NCI-H1436 (cell line): Measurements from ENCODE around the gene PITPNM2.

Experiments
- DNase-seq: peaks from one replicate; lab custom pipeline; 2025; lab: John Stamatoyannopoulos, UW

The PITPNM2 gene

DNA sequence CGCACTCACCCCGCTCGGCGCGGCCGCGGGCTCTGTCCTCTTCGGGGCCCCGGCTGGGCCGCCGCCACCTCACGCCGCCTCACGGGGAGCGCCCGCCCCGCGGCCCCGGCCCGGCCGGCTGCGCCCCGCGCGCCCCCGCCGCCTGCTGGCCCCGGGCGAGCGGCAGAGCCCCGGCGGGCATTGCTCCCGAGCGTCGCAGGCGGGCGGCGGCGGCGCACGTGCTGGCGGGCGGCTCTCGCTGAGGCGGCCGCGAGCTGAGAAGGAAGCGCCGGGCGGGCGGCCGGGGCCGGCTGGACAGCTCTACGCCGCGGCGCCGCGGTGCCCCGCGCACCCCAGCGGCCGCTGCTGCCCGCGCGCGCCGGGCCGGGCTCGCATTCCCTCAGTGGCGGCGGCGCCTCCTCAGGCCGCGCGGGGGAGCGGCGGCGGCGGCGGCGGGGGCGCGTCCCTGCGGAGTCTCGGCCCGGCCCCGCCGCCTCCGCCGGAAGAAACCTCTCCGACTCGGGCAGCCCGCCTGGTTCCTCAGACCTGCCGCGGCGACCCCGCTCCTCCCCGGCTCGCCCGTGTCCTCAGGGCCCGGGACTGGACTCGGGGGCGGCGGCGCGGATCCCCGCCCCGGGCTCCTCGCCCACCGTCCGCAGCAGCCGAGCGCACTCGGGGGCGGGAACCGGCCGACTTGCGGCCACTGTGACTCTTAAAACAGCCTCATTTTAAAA, at the start of gene PITPNM2:
PITPNM2 (minus strand) TSS at position 347 of the 713 bp plus-strand sequence. CDS start 116,500 bp downstream, outside the sequence.
- DNase-seq: peak; percentile 25

DNA sequence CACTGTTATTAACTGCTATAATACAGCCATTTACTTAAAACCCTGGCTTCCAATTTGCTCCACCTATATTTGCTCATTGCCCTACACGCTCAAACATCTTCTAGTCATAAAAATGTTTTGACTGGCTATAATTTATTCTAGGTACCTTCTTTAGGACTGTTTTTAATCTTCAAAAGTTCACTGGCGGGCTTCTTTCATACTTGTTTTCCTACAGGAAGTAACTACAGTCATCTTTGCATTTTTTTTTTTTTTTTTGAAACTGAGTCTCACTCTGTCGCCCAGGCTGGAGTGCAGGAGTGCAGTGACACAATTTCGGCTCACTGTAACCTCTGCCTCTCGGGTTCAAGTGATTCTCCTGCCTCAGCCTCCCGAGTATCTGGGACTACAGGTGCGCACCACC, 49.5 kb upstream of the PITPNM2 start:
- DNase-seq: no peak

DNA sequence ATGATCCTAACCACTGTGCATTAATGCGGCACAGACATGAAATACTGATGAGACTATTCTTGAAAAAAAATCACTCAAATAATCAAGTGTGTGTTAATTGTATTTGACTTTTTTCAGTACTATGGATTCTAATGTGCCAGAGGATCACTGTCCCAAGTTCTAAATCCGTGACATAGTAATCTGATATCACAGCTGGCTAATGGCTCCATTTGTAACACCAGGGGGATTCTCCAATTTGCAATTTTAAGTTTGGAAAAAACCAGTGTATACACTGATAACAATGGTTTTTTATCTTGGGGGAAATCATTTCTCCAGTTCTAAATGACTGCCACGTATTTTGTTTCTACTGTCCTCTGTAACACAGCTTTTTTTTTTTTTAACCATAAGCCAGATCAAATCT, 49.0 kb upstream of the PITPNM2 start:
- DNase-seq: no peak

DNA sequence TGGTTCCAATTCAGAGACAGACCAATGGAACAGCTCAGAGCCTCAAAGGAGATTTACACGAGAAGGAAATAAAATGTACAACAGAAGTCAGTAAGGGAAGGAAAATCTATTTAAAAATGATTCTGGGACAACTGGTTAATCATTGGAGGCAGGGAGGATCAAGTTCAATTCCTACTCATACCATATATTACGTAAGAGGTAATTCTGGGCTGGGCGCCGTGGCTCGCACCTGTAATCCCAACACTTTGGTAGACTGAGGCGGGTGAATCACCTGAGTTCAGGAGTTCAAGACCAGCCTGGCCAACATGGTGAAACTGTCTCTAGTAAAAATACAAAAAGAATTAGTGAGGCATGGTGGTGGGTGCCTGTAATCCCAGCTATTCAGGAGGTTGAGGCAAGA, 36.7 kb upstream of the PITPNM2 start:
- no peak for DNase-seq

DNA sequence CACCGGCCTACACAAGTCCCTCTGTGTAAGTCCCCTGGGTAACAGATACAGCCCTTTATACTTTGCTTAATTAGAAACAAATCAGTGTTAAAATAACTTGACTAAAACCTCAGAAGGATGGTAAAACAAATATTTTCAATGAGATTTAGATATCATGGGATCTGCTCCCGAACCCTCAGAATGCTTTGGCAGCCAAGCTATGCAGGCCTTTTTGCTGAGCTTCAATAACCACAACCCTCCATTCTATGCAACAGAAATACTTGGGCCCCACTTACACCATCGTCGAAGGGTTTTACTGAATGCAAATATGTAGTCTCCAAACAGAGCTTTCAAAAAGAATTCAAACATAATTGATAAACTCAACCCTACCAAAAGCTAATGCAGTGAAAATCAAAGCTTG, 29.3 kb upstream of the PITPNM2 start:
- no peak for DNase-seq

DNA sequence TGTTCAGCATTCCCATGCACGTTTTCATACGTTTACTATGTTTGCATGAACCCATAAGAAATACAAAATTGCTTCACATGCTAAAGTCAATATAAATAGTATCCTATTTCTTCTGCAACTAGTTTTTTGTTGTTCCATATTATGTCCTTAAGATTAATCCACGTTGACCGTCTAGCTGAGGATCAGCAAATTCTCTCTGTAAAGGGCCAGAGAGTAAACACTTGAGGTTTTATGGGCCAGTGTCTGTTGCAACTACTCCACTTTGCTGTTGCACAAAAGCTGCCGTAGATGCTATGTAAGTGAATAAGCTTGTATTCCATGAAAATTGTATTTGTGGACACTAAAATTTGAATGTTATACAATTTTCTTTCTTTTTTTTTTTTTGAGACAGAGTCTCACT, 21.1 kb upstream of the PITPNM2 start:
- DNase-seq: no peak

DNA sequence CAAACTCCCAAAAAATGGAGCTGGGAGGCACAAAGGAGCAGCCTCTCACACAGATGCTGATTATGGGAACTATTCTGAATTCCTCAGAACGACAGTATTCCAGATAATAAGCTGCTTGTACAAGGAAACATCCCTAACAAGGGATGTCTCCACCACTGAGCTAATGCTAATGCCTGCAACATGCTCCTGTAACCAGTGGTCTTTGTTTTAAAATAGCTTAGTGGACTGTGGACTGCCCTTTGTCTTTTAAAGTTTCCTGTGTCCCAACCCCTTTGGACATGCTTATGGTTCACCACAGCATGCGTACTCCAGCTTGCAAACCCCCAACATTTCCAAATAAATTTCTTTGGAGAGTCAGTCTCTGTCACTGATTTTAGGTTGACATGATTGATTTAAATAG, 16.4 kb upstream of the PITPNM2 start:
- no peak for DNase-seq

DNA sequence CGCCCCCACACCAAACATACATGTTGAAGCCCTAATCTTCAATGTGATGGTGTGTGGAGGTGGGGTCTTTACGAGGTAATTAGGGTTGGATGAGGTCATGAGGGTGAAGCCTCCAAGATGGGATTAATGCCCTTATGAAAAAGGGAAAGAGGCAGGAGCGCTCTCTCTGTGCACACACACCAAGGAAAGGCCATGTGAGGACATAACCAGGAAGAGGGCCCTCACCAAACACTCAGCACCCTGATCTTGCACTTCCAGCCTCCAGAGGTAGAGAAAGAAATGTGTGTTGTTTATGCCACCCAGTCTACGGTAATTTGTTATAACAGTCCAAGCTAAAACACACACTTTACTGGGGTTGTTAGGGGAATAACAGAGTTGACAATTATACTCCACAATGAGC, 14.6 kb upstream of the PITPNM2 start:
- DNase-seq: peak; percentile 46

DNA sequence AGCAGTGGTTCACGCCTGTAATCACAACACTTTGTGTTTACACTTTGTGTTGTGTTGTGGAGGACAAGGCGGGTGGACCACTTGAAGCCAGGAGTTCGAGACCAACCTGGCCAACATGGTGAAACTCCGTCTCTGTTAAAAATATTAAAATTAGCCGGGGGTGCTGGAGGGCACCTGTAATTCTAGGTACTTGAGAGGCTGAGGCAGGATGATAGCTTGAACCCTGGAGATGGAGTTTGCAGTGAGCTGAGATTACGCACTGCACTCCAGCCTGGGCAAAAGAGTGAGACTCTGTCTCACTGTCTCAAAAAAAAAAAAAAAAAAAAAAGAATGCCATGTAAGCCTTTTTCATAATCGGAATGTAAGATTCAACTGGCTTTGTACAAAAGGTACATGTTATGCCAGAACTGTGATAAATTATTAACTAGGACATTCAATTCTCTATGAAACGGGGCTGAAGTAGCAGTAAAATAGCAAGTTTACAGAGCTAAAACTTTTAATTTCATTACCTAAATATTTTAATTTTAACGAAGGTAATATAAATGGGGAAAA, 13.9 kb upstream of the PITPNM2 start:
- DNase-seq: no peak

DNA sequence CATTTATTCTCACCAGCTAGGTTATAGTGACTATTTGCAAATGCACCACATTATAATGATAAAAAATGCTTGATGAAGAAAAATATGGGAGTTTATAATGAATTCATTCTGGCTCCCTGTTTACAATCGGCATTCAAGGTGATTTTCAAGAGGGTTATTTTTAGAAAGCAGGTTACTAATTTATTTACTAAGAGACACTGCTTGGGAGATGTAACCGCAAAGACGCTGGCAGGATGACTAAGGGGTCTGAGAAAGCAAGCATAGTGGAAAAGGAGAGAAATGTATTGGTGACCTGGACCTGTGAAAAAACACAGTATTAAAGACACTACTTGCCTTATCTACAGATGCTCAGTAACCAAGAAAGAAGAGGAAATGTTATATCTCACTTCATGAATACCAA, 13.3 kb upstream of the PITPNM2 start:
- no peak for DNase-seq

DNA sequence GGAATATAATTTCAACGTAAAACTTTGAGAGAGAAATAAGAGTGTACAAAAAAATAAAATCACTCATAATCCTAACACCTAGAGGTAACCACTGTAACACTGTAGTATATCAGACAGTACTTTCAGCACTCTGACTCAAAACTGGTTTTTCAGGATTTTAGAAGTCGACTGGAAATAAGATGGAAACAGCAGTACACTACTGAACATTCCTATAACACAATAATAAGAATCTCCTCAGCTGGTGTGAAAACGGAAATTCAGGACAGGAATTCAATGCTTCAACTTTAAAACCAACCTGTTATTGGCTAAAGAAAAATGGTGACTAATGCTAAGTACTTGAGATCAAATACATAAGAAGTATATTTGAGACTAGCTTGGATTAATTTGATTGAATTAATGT, 12.3 kb upstream of the PITPNM2 start:
- no peak for DNase-seq

DNA sequence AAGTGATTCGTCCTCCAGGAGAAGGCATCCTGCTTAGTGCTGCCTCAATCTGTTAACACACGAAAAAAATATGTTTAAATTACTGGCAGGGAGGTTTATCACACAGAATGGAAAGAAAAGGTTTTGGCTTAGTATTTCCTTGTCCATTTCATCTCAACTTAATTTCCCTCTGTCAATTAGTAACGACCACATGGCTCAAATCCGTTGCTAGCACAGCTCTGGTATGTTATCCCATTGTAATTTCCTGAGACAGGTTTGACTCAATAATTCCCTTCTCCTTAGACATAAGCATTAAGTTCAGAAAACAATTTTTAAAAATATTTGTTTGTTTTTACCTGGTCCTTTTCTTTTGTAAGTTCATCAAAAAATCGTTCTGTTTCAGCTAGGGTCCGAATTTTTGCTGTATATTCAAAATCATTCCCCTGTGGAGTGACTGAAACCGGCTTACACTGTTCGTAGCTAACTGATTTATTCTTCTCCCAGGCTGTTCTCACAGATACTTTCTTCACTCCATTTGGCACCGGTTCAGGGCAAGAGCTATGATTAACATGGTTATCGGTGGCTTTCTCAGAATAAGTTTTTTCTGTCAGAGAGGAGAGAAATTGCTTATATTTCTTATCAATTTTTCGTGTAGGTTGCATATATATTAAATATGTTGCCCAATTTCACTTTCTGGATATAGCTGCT, 10.1 kb upstream of the PITPNM2 start:
- DNase-seq: no peak

DNA sequence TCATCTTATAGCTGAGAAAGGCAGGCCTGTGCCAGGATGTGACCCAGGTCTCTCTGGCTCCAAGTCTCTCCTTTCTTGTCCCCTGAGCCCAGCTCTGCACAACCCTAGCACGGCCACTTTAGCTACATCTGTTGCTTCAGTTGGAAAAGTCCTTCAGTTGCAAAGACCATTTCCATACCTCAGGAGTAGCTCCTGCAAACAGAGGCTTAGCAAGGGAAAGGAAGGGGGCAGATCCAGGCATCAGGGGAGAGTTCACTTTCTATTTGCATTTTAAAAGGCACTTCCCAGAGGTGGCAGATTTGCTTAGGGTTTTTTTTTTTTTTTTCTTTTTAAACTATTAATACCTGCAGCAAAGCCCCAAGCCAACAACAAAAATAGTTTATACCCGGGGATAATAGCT, 3.0 kb upstream of the PITPNM2 start:
- DNase-seq: no peak

DNA sequence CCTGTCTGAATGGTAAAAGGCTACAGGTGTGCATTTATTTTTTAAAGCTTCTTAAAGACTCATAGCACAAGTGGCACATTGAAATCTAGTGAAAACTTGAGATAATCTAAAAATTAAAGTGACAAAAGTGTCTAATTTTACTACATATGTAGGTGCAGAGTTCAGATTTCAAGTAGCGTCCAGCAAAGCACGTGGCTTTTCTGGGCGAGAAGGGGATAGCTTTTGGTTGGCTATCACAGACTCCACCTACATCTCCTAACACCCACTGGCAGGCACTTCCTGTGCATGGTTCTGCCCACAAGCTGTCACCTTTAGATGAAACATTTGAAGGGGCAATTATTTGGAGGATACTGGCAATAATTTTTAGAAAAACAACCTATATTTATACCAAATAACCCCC, 1.9 kb upstream of the PITPNM2 start:
- DNase-seq: no peak

DNA sequence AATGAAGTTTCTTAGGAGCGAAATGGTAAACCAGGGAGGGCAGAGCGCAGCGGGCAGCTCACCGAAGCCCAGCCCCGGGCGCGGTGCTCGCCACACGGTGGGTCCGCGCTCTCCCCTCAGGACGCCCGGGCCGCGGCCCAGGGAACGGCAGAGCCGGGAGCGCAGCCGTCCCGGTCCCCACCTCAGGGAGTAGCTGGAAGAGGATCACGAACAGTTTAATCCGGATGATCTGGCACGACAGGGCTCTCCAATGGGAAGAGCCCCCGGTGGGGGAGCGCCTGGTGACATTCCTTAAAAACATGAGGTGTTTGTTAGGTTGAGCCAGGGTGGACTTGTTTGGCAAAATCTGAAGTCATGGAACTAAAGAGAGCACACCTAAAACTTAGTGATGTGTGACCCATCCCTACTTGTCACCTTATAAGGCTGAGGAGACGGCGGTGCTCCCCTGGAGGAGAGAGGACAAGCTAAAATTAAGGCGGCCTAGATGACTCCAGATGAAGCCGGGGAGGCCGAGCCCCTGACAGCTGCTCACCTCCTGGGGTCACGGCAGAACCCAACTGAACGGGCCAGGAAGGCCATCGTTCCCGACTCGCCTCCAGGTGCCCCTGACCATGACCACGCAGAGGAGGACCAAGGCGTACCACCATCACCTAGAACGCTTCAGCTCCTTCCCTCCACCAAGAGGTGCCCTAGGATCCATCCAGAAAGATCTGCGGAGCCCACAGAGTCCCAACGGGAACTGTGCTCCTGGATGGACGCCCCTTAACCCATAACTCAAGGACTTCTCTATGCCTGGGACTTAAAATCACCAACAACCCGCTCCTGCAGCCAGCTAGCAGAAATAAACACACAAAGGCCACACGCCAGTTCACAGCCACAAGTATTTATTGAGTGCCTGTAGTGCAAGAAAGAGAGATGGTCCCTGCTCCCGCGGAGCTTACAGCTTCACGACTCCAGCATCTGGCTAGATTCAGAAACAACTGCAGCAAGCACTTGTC, 866 bp upstream of the PITPNM2 start:
- DNase-seq: no peak

DNA sequence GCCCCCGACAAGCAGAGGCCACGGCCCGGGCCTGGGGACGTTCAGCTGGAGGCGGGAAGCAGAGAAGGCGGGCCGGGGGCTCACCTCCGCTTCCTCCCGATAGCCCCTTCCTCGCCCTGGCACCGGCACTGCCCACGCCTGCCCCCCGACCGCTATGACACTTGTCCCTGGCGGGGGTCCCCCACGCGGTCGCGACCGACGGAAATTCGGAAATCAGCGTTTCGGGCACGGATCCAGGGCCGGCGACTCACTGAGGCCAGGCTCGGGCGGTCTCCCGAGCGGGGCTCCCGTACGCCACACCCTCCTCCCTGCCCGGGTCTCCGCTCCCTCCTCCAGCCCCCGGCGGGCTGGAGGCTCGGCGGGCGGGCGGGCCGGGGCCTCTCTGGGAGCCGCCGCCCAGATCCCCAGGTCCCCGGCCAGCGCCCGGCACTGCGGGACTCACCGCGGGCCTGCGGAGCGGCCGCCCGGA, 581 bp downstream of the PITPNM2 start:
- no peak for DNase-seq

DNA sequence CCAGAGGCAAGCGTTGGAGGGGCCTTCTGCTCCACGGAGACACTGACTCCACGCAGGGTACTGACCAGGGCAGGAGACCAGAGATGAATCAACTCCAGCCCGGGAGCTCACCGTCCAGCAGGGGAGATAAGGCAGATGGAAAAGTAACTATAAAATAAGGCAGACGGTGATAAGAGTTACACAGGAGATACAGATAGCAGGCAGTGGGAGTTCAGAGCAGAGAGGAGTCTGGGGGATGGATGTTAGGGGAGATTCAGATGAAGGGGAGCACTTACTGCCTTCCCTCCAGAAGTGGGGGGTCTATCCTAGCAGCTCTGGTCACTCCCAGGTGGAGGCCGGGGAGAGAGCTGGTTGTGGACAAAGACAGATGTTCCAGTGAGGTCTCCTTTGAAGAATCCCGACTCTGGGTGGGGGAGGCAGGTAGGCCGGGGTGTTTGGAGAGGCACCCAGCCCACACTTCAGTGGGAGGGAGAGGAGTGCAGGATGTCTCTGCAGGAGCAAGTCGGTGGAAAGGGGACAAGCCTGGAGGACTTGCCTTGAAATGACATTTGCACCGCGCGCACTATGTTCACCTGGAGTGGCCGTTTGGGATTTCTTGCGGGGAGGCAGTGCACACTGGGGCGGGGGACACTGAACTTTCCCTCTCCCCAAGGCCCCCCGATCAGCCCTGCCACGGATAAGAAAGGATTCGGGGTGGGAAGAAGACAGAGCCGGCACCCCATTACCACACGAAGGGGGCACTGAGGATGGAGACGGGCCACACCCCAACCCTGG, 1.2 kb downstream of the PITPNM2 start:
- no peak for DNase-seq

DNA sequence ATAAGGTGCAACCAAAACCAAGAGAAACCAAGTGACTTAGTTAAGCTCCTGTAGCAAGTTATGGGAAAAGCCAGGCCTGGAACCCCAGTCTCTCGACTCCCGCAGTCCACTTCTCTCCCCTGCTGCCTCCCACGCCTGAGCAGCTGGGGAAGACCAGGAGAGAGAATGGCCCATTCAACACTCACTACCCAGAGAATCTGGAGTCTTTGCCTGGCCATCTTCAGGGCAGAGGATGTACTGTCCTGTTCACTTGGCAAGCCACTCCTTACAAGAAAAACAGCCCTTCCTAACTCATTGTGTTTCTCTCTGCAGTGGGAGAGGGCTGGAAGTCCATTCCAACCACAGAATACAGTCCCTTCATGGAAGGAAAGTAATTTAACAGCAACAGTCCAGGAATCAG, 1.8 kb downstream of the PITPNM2 start:
- no peak for DNase-seq

DNA sequence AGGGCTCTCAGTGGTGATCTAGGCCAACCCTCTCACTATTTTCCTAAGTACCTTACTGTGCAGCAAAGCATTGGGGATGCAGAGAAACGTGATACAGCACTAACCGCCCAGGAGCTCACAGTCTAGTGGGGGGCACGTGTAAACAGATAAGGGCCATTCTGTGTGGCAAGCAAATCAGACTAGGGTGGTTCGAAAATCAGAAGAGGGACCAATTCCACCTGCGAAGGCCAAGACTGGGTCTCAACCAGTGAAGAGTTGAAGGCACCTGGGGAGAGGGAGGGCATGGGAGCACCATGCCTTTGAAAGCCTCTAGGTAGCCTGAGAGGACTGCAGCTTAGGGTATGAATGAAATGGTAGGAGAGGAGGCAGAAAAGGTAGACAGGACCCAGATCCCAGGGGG, 2.2 kb downstream of the PITPNM2 start:
- DNase-seq: no peak

DNA sequence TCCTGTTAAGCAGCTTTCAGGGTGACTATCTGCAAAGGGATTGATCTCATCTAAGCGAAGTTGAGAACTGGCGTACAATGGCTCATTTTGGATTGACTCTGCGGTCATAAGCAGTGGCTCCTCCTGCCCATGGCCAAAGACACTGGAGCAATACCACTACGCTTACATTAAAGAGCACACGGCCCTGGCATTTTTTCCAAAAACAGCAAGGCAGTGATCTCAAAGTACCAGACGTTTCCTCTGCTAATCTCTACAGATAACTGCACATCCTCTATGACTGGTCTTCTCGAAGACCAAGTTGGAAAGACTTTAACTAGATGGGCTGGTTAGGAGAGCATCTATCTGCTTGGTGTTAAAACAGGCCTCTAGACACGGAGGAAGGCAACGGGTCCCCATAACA, 2.7 kb downstream of the PITPNM2 start:
- DNase-seq: no peak

DNA sequence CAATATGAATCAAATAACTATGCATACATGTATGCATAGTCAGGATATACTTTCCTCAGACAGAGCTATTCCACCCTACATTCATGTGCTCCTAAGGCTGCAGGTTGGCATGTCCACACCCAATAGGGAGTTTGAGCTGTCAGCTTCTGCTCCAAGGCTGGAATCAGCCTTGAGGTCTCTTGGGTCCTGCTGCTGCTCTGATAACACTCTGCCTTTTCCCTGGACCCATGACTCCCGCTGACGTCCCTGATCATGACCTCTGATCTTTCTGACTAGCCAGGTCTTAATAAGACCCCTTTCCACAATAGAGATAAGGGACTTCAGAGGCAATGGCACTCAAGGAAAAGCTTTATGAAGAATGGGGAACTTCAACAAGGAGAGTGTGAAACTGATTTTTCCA, 5.7 kb downstream of the PITPNM2 start:
- DNase-seq: no peak
